Measurements from ENCODE around the gene SH3GLB1.

- TF ChIP-seq POLR2A (IDR thresholded peaks at IDR 0.05; ENCODE audit: low read length): no peak
- no peak for TF ChIP-seq GATA1 (IDR thresholded peaks at IDR 0.05; ENCODE audit: low read depth, low read length)
Measured at GRCh38 chr1:86776108-86776507, 71.7 kb downstream of the SH3GLB1 start.

All from erythroblast (primary cell).